Tongue (tissue), 1 donor: Measurements from ENCODE around the gene RFX4. TPM values are rescaled to one million over a fixed set of nuclear protein-coding genes. Genes with fewer than 3 reads are reported as not detected.

Experiments used
- total RNA-seq: library from RNA; depleted of rRNA; stranded (reverse); fragments of >200 nt; gene quantifications from one replicate; pipeline ENCODE4 v1.2.3, GENCODE V29; 2014

The RFX4 gene
- total RNA-seq, 1 donor from 2014 or later, result 0.21 TPM

Other genes with a start within 250 kb of the RFX4 start
- 24.1 TPM for gene POLR3B, start 225.3 kb upstream of the RFX4 start, total RNA-seq
- gene RIC8B, start 191.7 kb downstream of the RFX4 start, total RNA-seq, result 25.4 TPM